Measurements from ENCODE around the gene SPATA6.

DNA sequence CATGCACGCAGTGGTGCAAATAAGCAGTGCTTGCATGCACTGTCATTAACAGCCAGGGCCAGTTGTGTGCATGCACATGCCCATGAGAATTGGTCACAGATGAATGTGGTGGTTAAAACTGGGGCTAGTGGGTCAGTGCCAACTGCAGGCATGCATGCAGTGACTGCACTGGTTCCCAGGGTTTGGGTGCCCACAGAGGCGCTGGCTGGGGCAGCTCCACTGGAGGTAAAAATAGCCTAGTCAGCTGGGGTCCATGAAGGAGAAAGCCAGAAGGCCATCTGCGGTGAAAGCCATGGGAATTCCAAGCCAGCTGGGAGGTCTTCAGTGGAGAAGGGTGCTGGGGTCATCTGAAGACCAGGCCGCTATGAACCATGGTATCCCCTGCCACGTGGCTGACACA lies 179.3 kb downstream of the SPATA6 start:
- TF ChIP-seq POLR2A (IDR thresholded peaks at IDR 0.05; ENCODE audit: low read length) (no peak), RAD21 (conservative IDR thresholded peaks at IDR 0.05 in 1 of 2, IDR thresholded peaks at IDR 0.05 in 1 of 2) (no peak)

Measured in A549 (cell line).